Measurements from ENCODE around the gene RRP1. TPM values are rescaled to one million over a fixed set of nuclear protein-coding genes. Genes with fewer than 3 reads are reported as not detected.

The RRP1 gene
- total and polyA plus RNA-seq, 2 of the 13 experiments (the other 11 are each of a cell fraction or from before 2014, with no cell fraction given): 20.1 to 35.1 TPM

GRCh38 chr21:43789276-43790009, at the start of gene RRP1 (continued):
- TF ChIP-seq ZNF180 (CRISPR knock-in tag; IDR thresholded peaks at IDR 0.05; ENCODE audit: borderline replicate concordance, low read depth): no peak
- TF ChIP-seq ZBTB42 (CRISPR knock-in tag; IDR thresholded peaks at IDR 0.05): no peak
- TF ChIP-seq ZNF34 (CRISPR knock-in tag; IDR thresholded peaks at IDR 0.05; ENCODE audit: borderline replicate concordance): 0 out of 2 replicates have a peak, but pooled peaks have one; percentile 68
- TF ChIP-seq ZNF354B (CRISPR knock-in tag; IDR thresholded peaks at IDR 0.05): no peak
- TF ChIP-seq ZNF296 (CRISPR knock-in tag; conservative IDR thresholded peaks at IDR 0.05): no peak
- TF ChIP-seq ZNF512 (CRISPR knock-in tag; IDR thresholded peaks at IDR 0.05): no peak
- TF ChIP-seq ZNF790 (CRISPR knock-in tag; IDR thresholded peaks at IDR 0.05; ENCODE audit: borderline replicate concordance): no peak; the same call in 1 of the 2 replicates
- peak; percentile 33; the same call in 1 of the 2 replicates for TF ChIP-seq STAG1 (CRISPR knock-in tag; IDR thresholded peaks at IDR 0.05)
- TF ChIP-seq JDP2 (CRISPR knock-in tag; IDR thresholded peaks at IDR 0.05; ENCODE audit: borderline replicate concordance): no peak
- peak; percentile 97 for TF ChIP-seq CCDC6 (CRISPR knock-in tag; IDR thresholded peaks at IDR 0.05)
- no peak for TF ChIP-seq ZNF432 (CRISPR knock-in tag; IDR thresholded peaks at IDR 0.05; ENCODE audit: borderline replicate concordance)
- no peak for TF ChIP-seq RORA (CRISPR knock-in tag; IDR thresholded peaks at IDR 0.05)
- peak; percentile 2; the same call in 1 of the 2 replicates for TF ChIP-seq HIVEP1 (CRISPR knock-in tag; IDR thresholded peaks at IDR 0.05)
- TF ChIP-seq, protein P1, sequence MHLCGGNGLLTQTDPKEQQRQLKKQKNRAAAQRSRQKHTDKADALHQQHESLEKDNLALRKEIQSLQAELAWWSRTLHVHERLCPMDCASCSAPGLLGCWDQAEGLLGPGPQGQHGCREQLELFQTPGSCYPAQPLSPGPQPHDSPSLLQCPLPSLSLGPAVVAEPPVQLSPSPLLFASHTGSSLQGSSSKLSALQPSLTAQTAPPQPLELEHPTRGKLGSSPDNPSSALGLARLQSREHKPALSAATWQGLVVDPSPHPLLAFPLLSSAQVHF (CRISPR knock-in tag; IDR thresholded peaks at IDR 0.05): peak; percentile 65; the same call in 1 of the 2 replicates
- TF ChIP-seq, protein P2, sequence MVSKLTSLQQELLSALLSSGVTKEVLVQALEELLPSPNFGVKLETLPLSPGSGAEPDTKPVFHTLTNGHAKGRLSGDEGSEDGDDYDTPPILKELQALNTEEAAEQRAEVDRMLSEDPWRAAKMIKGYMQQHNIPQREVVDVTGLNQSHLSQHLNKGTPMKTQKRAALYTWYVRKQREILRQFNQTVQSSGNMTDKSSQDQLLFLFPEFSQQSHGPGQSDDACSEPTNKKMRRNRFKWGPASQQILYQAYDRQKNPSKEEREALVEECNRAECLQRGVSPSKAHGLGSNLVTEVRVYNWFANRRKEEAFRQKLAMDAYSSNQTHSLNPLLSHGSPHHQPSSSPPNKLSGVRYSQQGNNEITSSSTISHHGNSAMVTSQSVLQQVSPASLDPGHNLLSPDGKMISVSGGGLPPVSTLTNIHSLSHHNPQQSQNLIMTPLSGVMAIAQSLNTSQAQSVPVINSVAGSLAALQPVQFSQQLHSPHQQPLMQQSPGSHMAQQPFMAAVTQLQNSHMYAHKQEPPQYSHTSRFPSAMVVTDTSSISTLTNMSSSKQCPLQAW (CRISPR knock-in tag; IDR thresholded peaks at IDR 0.05): no peak
- TF ChIP-seq SNAPC5 (CRISPR knock-in tag; IDR thresholded peaks at IDR 0.05; ENCODE audit: borderline replicate concordance): no peak
- no peak for TF ChIP-seq TEAD2 (CRISPR knock-in tag; IDR thresholded peaks at IDR 0.05)
- no peak for TF ChIP-seq TBP (CRISPR knock-in tag; IDR thresholded peaks at IDR 0.05)
- TF ChIP-seq BRCA1 (CRISPR knock-in tag; IDR thresholded peaks at IDR 0.05): peak; percentile 68; the same call in 1 of the 2 replicates
- peak; percentile 42; the same call in 1 of the 2 replicates for TF ChIP-seq GFI1 (CRISPR knock-in tag; IDR thresholded peaks at IDR 0.05; ENCODE audit: borderline replicate concordance)
- no peak for TF ChIP-seq ZNF205 (CRISPR knock-in tag; IDR thresholded peaks at IDR 0.05)
- peak; percentile 49; the same call in 1 of the 2 replicates for TF ChIP-seq SOX5 (CRISPR knock-in tag; IDR thresholded peaks at IDR 0.05; ENCODE audit: borderline replicate concordance)
- TF ChIP-seq ZNF234 (CRISPR knock-in tag; conservative IDR thresholded peaks at IDR 0.05): no peak
- no peak; the same call in 1 of the 2 replicates for TF ChIP-seq ZNF136 (CRISPR knock-in tag; IDR thresholded peaks at IDR 0.05; ENCODE audit: low read depth)
- TF ChIP-seq, protein P3, sequence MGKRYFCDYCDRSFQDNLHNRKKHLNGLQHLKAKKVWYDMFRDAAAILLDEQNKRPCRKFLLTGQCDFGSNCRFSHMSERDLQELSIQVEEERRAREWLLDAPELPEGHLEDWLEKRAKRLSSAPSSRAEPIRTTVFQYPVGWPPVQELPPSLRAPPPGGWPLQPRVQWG (CRISPR knock-in tag; IDR thresholded peaks at IDR 0.05; ENCODE audit: borderline replicate concordance, low read depth): no peak
- TF ChIP-seq BRD4 (CRISPR knock-in tag; IDR thresholded peaks at IDR 0.05): 0 out of 2 replicates have a peak, but pooled peaks have one; percentile 15
- TF ChIP-seq SP140L (CRISPR knock-in tag; IDR thresholded peaks at IDR 0.05; ENCODE audit: borderline replicate concordance): 0 out of 2 replicates have a peak, but pooled peaks have one; percentile 51
